HG03135 (cell line): ENCODE measurements around the gene SPRR2D.
"Not testable (repeated sequence)": the region's sequence is repeated elsewhere in the genome, so short reads cannot be mapped to it uniquely, and the experiment has no call there.

Experiments used
- ATAC-seq: cut with Tn5 transposase; IDR thresholded peaks from one replicate; pipeline ENCODE4 v1.9.1; 2021; ENCODE audit warnings: mild to moderate bottlenecking, moderate library complexity; ENCODE audit not compliant: unreplicated experiment

Gene SPRR2D

GRCh38 chr1:153021829-153022228 is 19.1 kb downstream of the SPRR2D start:
- ATAC-seq, result not testable (repeated sequence)

GRCh38 chr1:153011235-153011758 is 29.6 kb downstream of the SPRR2D start:
- ATAC-seq, result not testable (repeated sequence)

- no peak for ATAC-seq
Measured at GRCh38 chr1:153001382-153001781, 39.5 kb downstream of the SPRR2D start, which contains the start of gene SPRR3. Gene SPRR3 (plus strand): TSS chr1:153001749. CDS start chr1:153003021, 1,272 bp downstream.

GRCh38 chr1:153000294-153000693 is 40.6 kb downstream of the SPRR2D start:
- no peak for ATAC-seq

- ATAC-seq, result no peak
Measured at GRCh38 chr1:152999818-153000217, 41.1 kb downstream of the SPRR2D start.

- no peak for ATAC-seq
Measured at GRCh38 chr1:152998476-152998875, 42.4 kb downstream of the SPRR2D start.

- no peak for ATAC-seq
Measured at GRCh38 chr1:152997901-152998300, 43.0 kb downstream of the SPRR2D start.

GRCh38 chr1:152996633-152997400 is 44.1 kb downstream of the SPRR2D start:
- ATAC-seq, result no peak

GRCh38 chr1:152995842-152996241 is 45.1 kb downstream of the SPRR2D start:
- no peak for ATAC-seq

- no peak for ATAC-seq
Measured at GRCh38 chr1:152993186-152993585, 47.7 kb downstream of the SPRR2D start.
